GM18507 (cell line): Measurements from ENCODE around the gene IFT52.

Experiments used
- DNase-seq: peaks from one replicate; pipeline ENCODE4 v3.0.0; 2011; ENCODE audit warnings: low read depth; ENCODE audit not compliant: insufficient read length; ENCODE audit errors: extremely low spot score
- FAIRE-seq: peaks from 2 replicates; lab custom pipeline; 2011; peaks lifted over from hg19 to GRCh38; lab: Jason Lieb, UNC

The IFT52 gene

GRCh38 chr20:43590392-43591303 is at the start of gene IFT52:
Gene IFT52 (plus strand): TSS chr20:43590937. CDS start chr20:43594699, 3,762 bp downstream.
- peak; percentile 91 for DNase-seq
- peak; percentile 94 for FAIRE-seq

- no peak for FAIRE-seq
- no peak for DNase-seq
Observed at GRCh38 chr20:43541214-43541613, 49.5 kb upstream of the IFT52 start.

- DNase-seq (no peak), FAIRE-seq (no peak)
Observed at GRCh38 chr20:43542161-43542560, 48.6 kb upstream of the IFT52 start.

- FAIRE-seq (no peak), DNase-seq (no peak)
Observed at GRCh38 chr20:43542674-43543073, 48.1 kb upstream of the IFT52 start.

- DNase-seq: no peak
- FAIRE-seq: no peak
Observed at GRCh38 chr20:43543138-43543537, 47.6 kb upstream of the IFT52 start.

GRCh38 chr20:43544501-43544900 is 46.2 kb upstream of the IFT52 start:
- DNase-seq: no peak
- no peak for FAIRE-seq

- no peak for DNase-seq
- FAIRE-seq: no peak
Observed at GRCh38 chr20:43545837-43546578, 44.7 kb upstream of the IFT52 start.

- FAIRE-seq: no peak
- DNase-seq: no peak
Observed at GRCh38 chr20:43548273-43548880, 42.4 kb upstream of the IFT52 start.

- FAIRE-seq (no peak), DNase-seq (no peak)
Observed at GRCh38 chr20:43549416-43550065, 41.2 kb upstream of the IFT52 start.

GRCh38 chr20:43550456-43550855 is 40.3 kb upstream of the IFT52 start:
- FAIRE-seq (no peak), DNase-seq (no peak)

- DNase-seq (no peak), FAIRE-seq (no peak)
Observed at GRCh38 chr20:43554369-43554768, 36.4 kb upstream of the IFT52 start.

- no peak for FAIRE-seq
- DNase-seq: no peak
Observed at GRCh38 chr20:43558412-43559146, 32.2 kb upstream of the IFT52 start, which contains the start of gene SGK2. Gene SGK2 (plus strand): TSS chr20:43559027. CDS start chr20:43566496, 7,469 bp downstream.

- DNase-seq (no peak), FAIRE-seq (no peak)
Observed at GRCh38 chr20:43559147-43559987, 31.4 kb upstream of the IFT52 start.

GRCh38 chr20:43560974-43561373 is 29.8 kb upstream of the IFT52 start:
- no peak for FAIRE-seq
- DNase-seq: no peak

- no peak for FAIRE-seq
- no peak for DNase-seq
Observed at GRCh38 chr20:43563429-43563828, 27.3 kb upstream of the IFT52 start.

GRCh38 chr20:43563991-43564390 is 26.7 kb upstream of the IFT52 start:
- no peak for DNase-seq
- no peak for FAIRE-seq

- FAIRE-seq: no peak
- DNase-seq: no peak
Observed at GRCh38 chr20:43564455-43564854, 26.3 kb upstream of the IFT52 start.
